ENCODE data around the gene CFTR.

DNA sequence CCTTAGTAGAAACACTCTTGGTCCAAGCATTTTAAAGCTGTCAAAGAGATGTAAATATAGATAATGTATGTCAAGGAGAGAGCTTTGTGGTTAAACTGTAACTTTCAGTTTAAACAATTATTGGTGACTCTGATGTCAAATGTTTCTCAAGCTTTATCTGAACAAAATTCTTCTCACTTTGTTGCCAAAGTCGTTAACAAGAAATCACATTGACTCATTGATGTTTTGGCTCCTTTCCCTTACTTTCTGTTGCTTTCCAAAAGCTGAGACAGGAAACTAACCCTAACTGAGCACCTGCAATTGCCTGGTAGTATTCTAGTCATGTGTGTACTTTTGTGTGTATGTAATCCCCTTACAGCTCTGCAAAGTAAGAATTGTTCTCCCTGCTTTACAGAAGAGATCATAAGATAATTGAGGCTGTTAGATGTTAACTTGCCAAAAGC is 108.5 kb downstream of the CFTR start:
- TF ChIP-seq POLR2A (IDR thresholded peaks at IDR 0.05; ENCODE audit: borderline replicate concordance, extremely low read depth, insufficient read depth, insufficient read length) (no peak), SRF (IDR thresholded peaks at IDR 0.05; ENCODE audit: low read depth) (no peak), POLR2AphosphoS5 (IDR thresholded peaks at IDR 0.05; ENCODE audit: low read depth, low read length) (no peak), SP1 (IDR thresholded peaks at IDR 0.05; ENCODE audit: low read depth) (no peak), TCF7L2 (IDR thresholded peaks at IDR 0.05; ENCODE audit: borderline replicate concordance, extremely low read depth, insufficient read depth, insufficient read length) (no peak), EZH2 (IDR thresholded peaks at IDR 0.05) (no peak), EGR1 (IDR thresholded peaks at IDR 0.05; ENCODE audit: low read depth) (no peak), ZFX (IDR thresholded peaks at IDR 0.05) (no peak)
- TF ChIP-seq, protein P1, sequence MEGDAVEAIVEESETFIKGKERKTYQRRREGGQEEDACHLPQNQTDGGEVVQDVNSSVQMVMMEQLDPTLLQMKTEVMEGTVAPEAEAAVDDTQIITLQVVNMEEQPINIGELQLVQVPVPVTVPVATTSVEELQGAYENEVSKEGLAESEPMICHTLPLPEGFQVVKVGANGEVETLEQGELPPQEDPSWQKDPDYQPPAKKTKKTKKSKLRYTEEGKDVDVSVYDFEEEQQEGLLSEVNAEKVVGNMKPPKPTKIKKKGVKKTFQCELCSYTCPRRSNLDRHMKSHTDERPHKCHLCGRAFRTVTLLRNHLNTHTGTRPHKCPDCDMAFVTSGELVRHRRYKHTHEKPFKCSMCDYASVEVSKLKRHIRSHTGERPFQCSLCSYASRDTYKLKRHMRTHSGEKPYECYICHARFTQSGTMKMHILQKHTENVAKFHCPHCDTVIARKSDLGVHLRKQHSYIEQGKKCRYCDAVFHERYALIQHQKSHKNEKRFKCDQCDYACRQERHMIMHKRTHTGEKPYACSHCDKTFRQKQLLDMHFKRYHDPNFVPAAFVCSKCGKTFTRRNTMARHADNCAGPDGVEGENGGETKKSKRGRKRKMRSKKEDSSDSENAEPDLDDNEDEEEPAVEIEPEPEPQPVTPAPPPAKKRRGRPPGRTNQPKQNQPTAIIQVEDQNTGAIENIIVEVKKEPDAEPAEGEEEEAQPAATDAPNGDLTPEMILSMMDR (IDR thresholded peaks at IDR 0.05 in 2 of 3, conservative IDR thresholded peaks at IDR 0.05 in 1 of 3; ENCODE audit: borderline replicate concordance in 1 of 3, insufficient read depth in 1 of 3, low read depth in 2 of 3, low read length in 2 of 3), result no peak
- TF ChIP-seq, protein P2, sequence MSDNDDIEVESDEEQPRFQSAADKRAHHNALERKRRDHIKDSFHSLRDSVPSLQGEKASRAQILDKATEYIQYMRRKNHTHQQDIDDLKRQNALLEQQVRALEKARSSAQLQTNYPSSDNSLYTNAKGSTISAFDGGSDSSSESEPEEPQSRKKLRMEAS (IDR thresholded peaks at IDR 0.05), result no peak
- TF ChIP-seq, protein P3, sequence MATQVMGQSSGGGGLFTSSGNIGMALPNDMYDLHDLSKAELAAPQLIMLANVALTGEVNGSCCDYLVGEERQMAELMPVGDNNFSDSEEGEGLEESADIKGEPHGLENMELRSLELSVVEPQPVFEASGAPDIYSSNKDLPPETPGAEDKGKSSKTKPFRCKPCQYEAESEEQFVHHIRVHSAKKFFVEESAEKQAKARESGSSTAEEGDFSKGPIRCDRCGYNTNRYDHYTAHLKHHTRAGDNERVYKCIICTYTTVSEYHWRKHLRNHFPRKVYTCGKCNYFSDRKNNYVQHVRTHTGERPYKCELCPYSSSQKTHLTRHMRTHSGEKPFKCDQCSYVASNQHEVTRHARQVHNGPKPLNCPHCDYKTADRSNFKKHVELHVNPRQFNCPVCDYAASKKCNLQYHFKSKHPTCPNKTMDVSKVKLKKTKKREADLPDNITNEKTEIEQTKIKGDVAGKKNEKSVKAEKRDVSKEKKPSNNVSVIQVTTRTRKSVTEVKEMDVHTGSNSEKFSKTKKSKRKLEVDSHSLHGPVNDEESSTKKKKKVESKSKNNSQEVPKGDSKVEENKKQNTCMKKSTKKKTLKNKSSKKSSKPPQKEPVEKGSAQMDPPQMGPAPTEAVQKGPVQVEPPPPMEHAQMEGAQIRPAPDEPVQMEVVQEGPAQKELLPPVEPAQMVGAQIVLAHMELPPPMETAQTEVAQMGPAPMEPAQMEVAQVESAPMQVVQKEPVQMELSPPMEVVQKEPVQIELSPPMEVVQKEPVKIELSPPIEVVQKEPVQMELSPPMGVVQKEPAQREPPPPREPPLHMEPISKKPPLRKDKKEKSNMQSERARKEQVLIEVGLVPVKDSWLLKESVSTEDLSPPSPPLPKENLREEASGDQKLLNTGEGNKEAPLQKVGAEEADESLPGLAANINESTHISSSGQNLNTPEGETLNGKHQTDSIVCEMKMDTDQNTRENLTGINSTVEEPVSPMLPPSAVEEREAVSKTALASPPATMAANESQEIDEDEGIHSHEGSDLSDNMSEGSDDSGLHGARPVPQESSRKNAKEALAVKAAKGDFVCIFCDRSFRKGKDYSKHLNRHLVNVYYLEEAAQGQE (IDR thresholded peaks at IDR 0.05; ENCODE audit: low read depth), result no peak
- TF ChIP-seq, protein P4, sequence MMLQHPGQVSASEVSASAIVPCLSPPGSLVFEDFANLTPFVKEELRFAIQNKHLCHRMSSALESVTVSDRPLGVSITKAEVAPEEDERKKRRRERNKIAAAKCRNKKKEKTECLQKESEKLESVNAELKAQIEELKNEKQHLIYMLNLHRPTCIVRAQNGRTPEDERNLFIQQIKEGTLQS (IDR thresholded peaks at IDR 0.05), result no peak
